Epithelial cell of esophagus (primary cell): Measurements from ENCODE around the gene DHH.

Source experiments
- DNase-seq: peaks from one replicate; pipeline ENCODE4 v3.0.0; 2010; ENCODE audit warnings: low read depth
- H3K4me3 ChIP-seq: 2 replicates; pipeline ENCODE4 v1.5.1; 2011; ENCODE audit warnings: mild to moderate bottlenecking, low read length, control low read depth
- CTCF ChIP-seq: IDR thresholded peaks from 2 replicates; pipeline ENCODE4 v1.5.1; 2011; ENCODE audit warnings: low read depth, mild to moderate bottlenecking, low read length, control low read depth, inconsistent platforms; ENCODE audit not compliant: insufficient read depth; ENCODE audit errors: missing control alignments

DHH gene

GRCh38 chr12:49126852-49127763 lies 32.5 kb upstream of the DHH start:
- DNase-seq, result no peak
- H3K4me3 ChIP-seq, result no peak overlapping the region
- no peak for TF ChIP-seq CTCF

GRCh38 chr12:49121047-49121696 lies 26.6 kb upstream of the DHH start:
- peak; percentile 82 for TF ChIP-seq CTCF
- DNase-seq, result peak; percentile 71
- no peak overlapping the region for H3K4me3 ChIP-seq

GRCh38 chr12:49111206-49111605 lies 16.6 kb upstream of the DHH start:
- peak overlapping the region; percentile 83 for H3K4me3 ChIP-seq
- no peak for TF ChIP-seq CTCF
- DNase-seq, result no peak

- H3K4me3 ChIP-seq, result peak within 1 kb of the TSS; percentile 83
- peak; percentile 58 for TF ChIP-seq CTCF
- peak; percentile 99 for DNase-seq
Measured at GRCh38 chr12:49110464-49111155, 16.0 kb upstream of the DHH start, which contains the start of gene LMBR1L. TSS of gene LMBR1L (minus strand) at chr12:49110847. CDS start at chr12:49110555, 292 bp downstream.

GRCh38 chr12:49109641-49110463 lies 15.3 kb upstream of the DHH start:
- DNase-seq, result no peak
- TF ChIP-seq CTCF, result no peak
- peak overlapping the region; percentile 83 for H3K4me3 ChIP-seq

GRCh38 chr12:49108958-49109404 lies 14.4 kb upstream of the DHH start:
- no peak for TF ChIP-seq CTCF
- no peak for DNase-seq
- no peak overlapping the region for H3K4me3 ChIP-seq
